HAP-1 (cell line): ENCODE measurements around the gene DARS1.

Experiments used
- DNase-seq, 2 experiments: peaks; one replicate each; pipeline ENCODE4 v3.0.0-alpha.2; 2016 to 2020; ENCODE audit warnings: low spot score in 2 of 2
- H3K27me3 ChIP-seq: fragments of 250-450 bp; sonication (Bioruptor Pico); 2 replicates; pipeline ENCODE4 v1.5.1; 2020; ENCODE audit warnings: low read depth, mild to moderate bottlenecking, moderate library complexity
- H3K36me3 ChIP-seq: fragments of 250-450 bp; sonication (Bioruptor Pico); replicated peaks from 2 replicates; pipeline ENCODE4 v1.5.1; 2020; ENCODE audit warnings: mild to moderate bottlenecking
- H3K4me1 ChIP-seq: fragments of 250-450 bp; sonication (Bioruptor Pico); 2 replicates; pipeline ENCODE4 v1.5.1; 2020; ENCODE audit warnings: mild to moderate bottlenecking
- H3K4me3 ChIP-seq: fragments of 250-450 bp; sonication (Bioruptor Pico); 2 replicates; pipeline ENCODE4 v1.5.1; 2020; ENCODE audit warnings: mild to moderate bottlenecking, moderate library complexity
- H3K9me3 ChIP-seq: fragments of 250-450 bp; sonication (Bioruptor Pico); 2 replicates; pipeline ENCODE4 v1.5.1; 2020; ENCODE audit warnings: mild to moderate bottlenecking, moderate library complexity
- in situ Hi-C: fragments of 300-500 bp; cut with MboI; formaldehyde crosslinking; loops from 3 replicates; pipeline ENCODE4 v1.14.3; 2020; ENCODE audit warnings: low sequenced_read_pairs, inconsistent platforms, mixed read lengths

Gene DARS1

DNA sequence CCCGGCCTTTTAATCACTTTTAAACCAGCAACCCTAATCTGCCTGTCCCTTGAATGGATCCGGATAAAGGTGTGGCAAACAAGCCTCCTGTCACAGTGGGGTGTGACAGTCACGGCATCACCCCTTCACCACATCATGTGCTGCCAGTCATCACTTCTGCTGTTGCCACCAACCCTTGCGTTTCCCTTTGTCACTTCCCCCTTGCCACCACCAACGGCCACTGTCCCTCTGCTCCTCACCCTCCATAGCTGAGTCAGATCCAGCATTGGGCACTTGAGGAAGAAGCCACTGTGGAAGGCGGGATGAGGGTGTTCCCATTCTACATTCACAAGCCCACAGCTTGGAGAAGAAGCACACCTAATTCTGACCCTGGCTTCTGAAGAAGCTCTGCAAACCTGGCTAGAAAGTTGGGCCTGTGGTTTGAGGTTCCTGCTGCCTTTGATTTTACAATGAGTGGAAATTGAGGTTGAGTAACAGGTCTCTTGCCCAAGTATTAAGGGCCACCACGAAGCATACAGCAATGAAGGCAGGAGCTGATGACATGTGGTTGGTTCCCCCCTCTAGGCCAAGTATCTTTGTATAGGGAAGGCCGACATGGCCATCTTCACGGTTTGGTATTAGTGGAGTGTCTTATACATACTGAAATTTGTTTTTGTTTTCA lies 22.9 kb upstream of the DARS1 start:
- DNase-seq: no peak
- Histone ChIP-seq H3K9me3 (no peaks in the 10 kb centered on the region), H3K27me3 (no peaks in the 10 kb centered on the region; the same call in 1 of the 2 replicates), H3K36me3 (no peaks in the 10 kb centered on the region), H3K4me3 (no peak overlapping the region), H3K4me1 (no peaks in the 10 kb centered on the region)
- in situ Hi-C loops: no loop called here

- no peak for DNase-seq
- in situ Hi-C loops: no loop called here
- Histone ChIP-seq H3K9me3 (no peaks in the 10 kb centered on the region), H3K4me1 (no peaks in the 10 kb centered on the region), H3K27me3 (no peaks in the 10 kb centered on the region; the same call in 1 of the 2 replicates), H3K36me3 (no peaks in the 10 kb centered on the region), H3K4me3 (no peak overlapping the region)
Measured at GRCh38 chr2:136006658-136007057, 21.2 kb upstream of the DARS1 start.

- H3K4me1 ChIP-seq: no peaks in the 10 kb centered on the region
- in situ Hi-C loops: no loop called here
- DNase-seq: no peak
Measured at GRCh38 chr2:136005462-136006196, 20.2 kb upstream of the DARS1 start.

DNA sequence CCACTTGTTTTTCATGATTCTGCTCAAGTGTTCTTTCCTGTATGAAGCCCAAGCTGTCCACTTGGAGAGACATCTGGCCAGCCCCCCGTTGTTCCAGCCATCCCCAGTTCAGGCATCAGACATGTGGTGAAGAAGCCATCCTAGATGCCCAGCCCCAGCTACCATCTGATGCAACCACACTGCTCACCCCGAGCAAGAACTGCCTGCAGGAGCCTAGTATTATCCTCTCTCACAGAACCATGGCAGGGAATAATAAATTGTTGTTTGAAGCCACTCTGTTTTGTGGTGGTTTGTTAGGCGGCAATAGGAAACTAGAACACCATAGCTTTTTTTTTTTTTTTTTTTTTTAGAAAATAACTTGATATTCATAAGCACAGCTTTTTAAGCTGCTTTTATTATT lies 19.5 kb upstream of the DARS1 start:
- Histone ChIP-seq H3K4me1 (no peaks in the 10 kb centered on the region), H3K4me3 (no peak overlapping the region), H3K9me3 (no peaks in the 10 kb centered on the region), H3K27me3 (peaks cover 4% of the 10 kb centered on the region; the same call in 1 of the 2 replicates), H3K36me3 (no peaks in the 10 kb centered on the region)
- DNase-seq: no peak
- in situ Hi-C loops: no loop called here

More at GRCh38 chr2:136005462-136006196, 20.2 kb upstream of the DARS1 start:
- no peaks in the 10 kb centered on the region for H3K9me3 ChIP-seq
- no peaks in the 10 kb centered on the region for H3K36me3 ChIP-seq
- H3K4me3 ChIP-seq: no peak overlapping the region
- H3K27me3 ChIP-seq: peaks cover 4% of the 10 kb centered on the region; the same call in 1 of the 2 replicates

DNA sequence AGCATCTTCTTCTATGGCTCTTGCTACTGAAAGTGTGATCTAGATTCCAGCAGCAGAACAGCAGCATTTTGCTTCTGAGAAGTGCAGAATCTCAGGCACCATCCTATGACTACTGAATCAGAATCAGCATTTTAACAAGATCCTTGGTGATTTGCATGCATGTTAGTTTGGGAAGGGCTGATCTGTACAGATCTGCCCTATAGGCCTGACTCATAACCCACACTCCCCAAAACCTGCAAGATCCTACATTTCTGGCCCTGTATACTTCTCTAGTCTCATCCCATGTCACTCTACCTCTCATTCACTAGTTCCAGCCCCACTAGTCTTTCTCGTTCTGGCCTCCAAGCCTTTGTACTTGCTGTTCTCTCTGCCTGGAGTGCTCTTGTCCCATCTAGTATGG lies 15.7 kb upstream of the DARS1 start:
- H3K27me3 ChIP-seq: peaks cover 4% of the 10 kb centered on the region; the same call in 1 of the 2 replicates
- no peak for DNase-seq
- H3K4me3 ChIP-seq: no peak overlapping the region
- no peaks in the 10 kb centered on the region for H3K4me1 ChIP-seq
- H3K9me3 ChIP-seq: no peaks in the 10 kb centered on the region
- in situ Hi-C loops: no loop called here
- H3K36me3 ChIP-seq: no peaks in the 10 kb centered on the region

GRCh38 chr2:136000502-136000901 lies 15.1 kb upstream of the DARS1 start:
- H3K4me1 ChIP-seq: no peaks in the 10 kb centered on the region
- no peak for DNase-seq
- no peaks in the 10 kb centered on the region for H3K9me3 ChIP-seq
- H3K27me3 ChIP-seq: peaks cover 4% of the 10 kb centered on the region; the same call in 1 of the 2 replicates
- no peak overlapping the region for H3K4me3 ChIP-seq
- in situ Hi-C loops: no loop called here
- H3K36me3 ChIP-seq: no peaks in the 10 kb centered on the region

DNA sequence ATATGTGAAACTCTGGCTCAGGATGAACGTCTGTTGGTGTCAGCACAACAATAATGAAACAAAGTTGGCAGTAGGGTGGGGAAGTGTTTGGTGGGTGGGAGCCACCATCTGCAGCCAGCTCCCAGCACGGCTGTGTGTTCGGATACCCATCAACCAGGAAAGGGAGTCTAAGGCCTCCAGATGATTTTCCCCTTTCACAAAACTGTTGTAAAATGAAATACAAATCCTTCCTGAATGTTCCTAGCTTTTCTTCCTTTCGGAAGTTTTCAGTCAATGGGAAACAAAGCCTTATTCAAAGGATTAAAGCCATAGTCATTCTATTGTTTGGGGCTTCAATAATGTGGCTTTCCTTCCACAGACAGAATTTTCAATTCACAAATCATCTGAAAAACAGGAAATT lies 14.5 kb upstream of the DARS1 start:
- peaks cover 4% of the 10 kb centered on the region; the same call in 1 of the 2 replicates for H3K27me3 ChIP-seq
- H3K36me3 ChIP-seq: no peaks in the 10 kb centered on the region
- in situ Hi-C loops: no loop called here
- H3K4me3 ChIP-seq: no peak overlapping the region
- H3K9me3 ChIP-seq: no peaks in the 10 kb centered on the region
- no peaks in the 10 kb centered on the region for H3K4me1 ChIP-seq
- peak in 1 of 2 experiments; percentile 41 for DNase-seq

DNA sequence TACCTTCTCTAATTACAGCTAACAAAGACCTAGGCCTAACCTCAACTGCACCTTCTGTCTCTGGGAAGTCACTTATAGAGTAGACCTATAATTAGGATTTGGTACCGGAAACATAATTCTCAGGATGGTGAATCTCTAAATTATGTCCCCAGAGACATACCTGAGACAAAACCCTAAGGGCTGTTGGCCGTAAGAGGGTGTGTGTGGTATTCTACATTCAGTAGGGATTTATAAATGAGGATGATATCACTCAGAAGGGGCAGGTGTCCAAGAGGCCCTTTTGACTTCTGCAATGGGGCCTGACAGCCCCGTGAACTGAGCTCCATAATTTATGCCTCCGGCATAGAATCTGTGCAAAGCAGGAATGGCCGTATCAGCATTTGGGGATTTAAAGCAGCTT lies 13.5 kb upstream of the DARS1 start:
- Histone ChIP-seq H3K4me1 (no peaks in the 10 kb centered on the region), H3K4me3 (no peak overlapping the region), H3K9me3 (no peaks in the 10 kb centered on the region), H3K27me3 (peaks cover 4% of the 10 kb centered on the region; the same call in 1 of the 2 replicates), H3K36me3 (no peaks in the 10 kb centered on the region)
- no peak for DNase-seq
- in situ Hi-C loops: no loop called here

DNA sequence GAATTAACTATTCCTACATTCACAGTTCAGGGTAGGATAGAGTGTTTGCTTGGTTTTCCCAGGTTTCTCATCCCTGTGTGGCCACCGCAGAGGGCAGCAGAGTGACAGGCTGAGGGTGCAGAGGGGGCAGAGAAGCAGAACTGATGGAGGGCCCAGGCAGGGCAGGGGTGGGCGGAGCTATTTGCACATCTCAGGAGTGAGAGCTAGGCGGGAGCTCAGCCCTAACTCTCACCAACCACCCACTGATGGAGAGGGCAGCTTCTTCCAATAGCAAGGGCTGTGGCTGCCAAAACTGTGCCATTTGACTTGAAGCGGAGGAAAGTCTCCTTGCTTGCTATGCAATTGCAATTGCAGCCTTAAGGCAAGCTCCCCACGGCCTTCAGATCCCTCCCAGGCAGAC lies 12.0 kb upstream of the DARS1 start:
- Histone ChIP-seq H3K4me3 (no peak overlapping the region), H3K27me3 (peaks cover 4% of the 10 kb centered on the region; the same call in 1 of the 2 replicates), H3K9me3 (no peaks in the 10 kb centered on the region), H3K4me1 (no peaks in the 10 kb centered on the region), H3K36me3 (no peaks in the 10 kb centered on the region)
- DNase-seq: peak in 1 of 2 experiments; percentile 57
- in situ Hi-C loops: no loop called here

GRCh38 chr2:135996304-135996703 lies 10.9 kb upstream of the DARS1 start:
- Histone ChIP-seq H3K9me3 (no peaks in the 10 kb centered on the region), H3K4me3 (no peak overlapping the region), H3K36me3 (no peaks in the 10 kb centered on the region), H3K4me1 (no peaks in the 10 kb centered on the region), H3K27me3 (peaks cover 4% of the 10 kb centered on the region; the same call in 1 of the 2 replicates)
- no peak for DNase-seq
- in situ Hi-C loops: no loop called here

DNA sequence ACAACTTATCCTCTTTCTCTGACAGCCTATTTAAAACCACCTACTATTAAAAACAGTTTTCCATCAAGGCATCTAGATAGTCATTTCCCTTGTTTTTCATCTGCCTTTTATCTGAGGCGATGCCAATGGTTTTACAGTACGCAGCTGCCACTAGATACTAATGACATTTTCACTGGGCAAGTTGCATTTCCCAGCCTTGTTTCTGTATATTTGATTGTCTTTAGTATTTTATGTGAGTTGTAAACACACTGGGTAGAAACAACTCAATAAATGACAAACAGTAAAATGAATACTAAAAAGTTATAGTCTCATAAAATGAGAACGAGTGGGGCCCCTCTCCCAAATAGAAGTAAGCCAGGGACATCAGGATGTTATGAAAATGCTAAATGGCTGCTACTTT lies 8.9 kb upstream of the DARS1 start:
- Histone ChIP-seq H3K4me1 (no peaks in the 10 kb centered on the region), H3K36me3 (no peaks in the 10 kb centered on the region), H3K9me3 (no peaks in the 10 kb centered on the region), H3K27me3 (no peaks in the 10 kb centered on the region), H3K4me3 (no peak overlapping the region)
- no peak for DNase-seq
- in situ Hi-C loops: no loop called here

DNA sequence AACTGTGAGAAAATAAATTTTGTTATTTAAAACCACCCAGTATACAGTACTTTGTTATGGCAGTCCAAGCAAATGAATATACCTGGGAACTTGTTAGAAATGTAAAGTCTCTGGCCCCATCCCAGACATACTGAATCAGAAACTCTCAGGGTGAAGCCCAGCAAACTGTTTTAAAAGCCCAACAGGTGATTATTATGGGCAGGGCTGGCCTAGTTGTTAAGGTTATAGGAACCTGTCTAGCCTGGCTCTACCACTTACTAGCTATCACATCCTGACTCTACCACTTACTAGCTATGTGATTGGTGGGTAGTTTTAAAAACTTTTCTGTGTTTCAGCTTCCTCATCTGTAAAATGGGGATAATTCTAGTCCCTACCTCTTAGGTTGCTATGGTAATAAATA lies 8.0 kb upstream of the DARS1 start:
- Histone ChIP-seq H3K9me3 (no peaks in the 10 kb centered on the region), H3K27me3 (no peaks in the 10 kb centered on the region), H3K36me3 (no peaks in the 10 kb centered on the region), H3K4me3 (no peak overlapping the region), H3K4me1 (no peaks in the 10 kb centered on the region)
- no peak for DNase-seq
- in situ Hi-C loops: no loop called here

GRCh38 chr2:135991861-135992260 lies 6.4 kb upstream of the DARS1 start:
- no peaks in the 10 kb centered on the region for H3K4me1 ChIP-seq
- H3K4me3 ChIP-seq: no peak overlapping the region
- H3K36me3 ChIP-seq: no peaks in the 10 kb centered on the region
- H3K9me3 ChIP-seq: no peaks in the 10 kb centered on the region
- in situ Hi-C loops: no loop called here
- DNase-seq: no peak
- no peaks in the 10 kb centered on the region for H3K27me3 ChIP-seq

DNA sequence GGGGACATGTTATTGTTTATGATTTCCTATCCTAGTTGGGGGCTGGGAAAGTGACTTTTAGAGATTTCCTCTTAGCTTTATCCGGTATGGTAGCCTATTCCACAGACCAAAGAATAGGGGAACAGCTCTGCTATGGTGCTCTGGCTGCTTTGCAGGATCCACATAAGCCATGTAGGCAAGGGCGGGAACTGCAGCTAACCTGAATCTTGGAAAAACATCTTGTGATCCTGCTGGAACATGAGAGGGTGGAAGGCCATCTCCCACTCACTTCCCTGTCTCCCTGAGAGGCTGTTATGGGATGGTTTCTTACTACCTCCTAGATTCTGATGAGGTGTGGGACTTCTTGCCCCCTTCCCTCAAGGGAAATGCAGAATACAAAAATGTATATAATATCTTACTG lies 2.0 kb upstream of the DARS1 start:
- in situ Hi-C loops: no loop called here
- Histone ChIP-seq H3K9me3 (no peaks in the 10 kb centered on the region), H3K4me3 (no peak overlapping the region), H3K27me3 (no peaks in the 10 kb centered on the region), H3K36me3 (peaks cover 7% of the 10 kb centered on the region; the same call in 1 of the 2 replicates), H3K4me1 (peaks cover 5% of the 10 kb centered on the region)
- no peak for DNase-seq
